GM18867 (cell line): Measurements from ENCODE around the gene ALKBH2.
"Not testable (repeated sequence)": the region's sequence is repeated elsewhere in the genome, so short reads cannot be mapped to it uniquely, and the experiment has no call there.

Source experiments
- ATAC-seq: cut with Tn5 transposase; IDR thresholded peaks from one replicate; pipeline ENCODE4 v1.9.1; 2021; ENCODE audit warnings: mild to moderate bottlenecking, moderate library complexity; ENCODE audit not compliant: unreplicated experiment

The ALKBH2 gene

DNA sequence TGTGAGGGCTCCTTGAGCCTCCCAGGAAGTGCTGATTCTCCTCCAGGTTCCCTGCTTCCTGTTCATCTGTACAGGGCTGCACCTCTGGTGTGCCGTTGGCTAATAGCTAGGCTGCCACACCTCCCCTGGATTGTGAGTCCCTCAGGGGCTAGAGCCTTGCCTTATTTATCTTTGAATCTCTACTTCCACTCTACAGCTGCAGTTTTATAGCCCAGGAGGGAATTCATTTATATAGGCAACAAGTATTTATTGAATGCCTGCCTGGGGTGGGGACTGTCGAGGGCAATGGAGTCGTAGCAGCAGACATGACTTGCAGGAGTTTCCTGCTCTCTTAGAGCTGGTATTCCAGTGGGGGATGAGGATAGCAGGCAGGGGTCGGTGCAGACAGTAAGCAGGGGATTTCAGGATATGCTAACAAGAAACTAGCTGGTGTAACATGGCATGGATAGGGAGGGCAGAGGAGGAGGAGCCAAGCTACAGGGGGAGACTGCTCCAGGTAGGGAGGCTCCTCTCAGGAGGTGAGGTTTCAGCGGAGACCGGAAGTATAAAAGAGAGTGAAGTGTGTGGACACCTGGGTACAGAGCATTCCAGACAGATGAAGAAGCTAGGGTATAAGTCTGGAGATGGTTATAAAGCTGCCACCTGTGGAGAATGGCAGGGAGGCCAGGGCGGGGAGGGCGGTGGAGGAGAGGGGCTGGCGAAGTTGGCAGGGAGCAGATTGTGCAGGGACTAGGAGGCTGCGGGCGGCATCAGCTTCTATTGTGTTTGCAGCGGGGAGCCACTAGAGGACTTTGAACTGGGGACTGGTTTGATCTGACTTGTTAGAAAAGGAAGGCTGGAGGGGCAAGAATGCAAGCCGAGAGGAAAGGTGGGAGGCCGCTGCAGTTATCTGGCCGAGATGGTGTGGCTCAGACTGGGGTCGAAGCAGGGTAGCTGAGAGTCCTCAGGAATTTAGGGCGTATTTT lies 23.7 kb downstream of the ALKBH2 start:
- no peak for ATAC-seq

DNA sequence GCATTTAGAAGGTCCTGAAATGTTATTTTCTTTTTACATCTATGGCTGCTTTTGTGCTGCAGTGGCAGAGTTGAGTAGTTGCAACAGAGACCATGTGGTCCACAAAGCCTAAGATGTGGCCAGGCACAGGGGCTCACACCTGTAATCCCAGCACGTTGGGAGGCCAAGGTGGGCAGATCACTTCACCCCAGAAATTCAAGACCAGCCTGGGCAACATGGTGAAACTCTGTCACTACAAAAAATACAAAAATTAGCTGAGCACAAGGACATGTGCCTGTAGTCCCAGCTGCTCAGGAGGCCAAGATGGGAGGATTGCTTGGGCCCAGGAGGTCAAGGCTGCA lies 27.4 kb downstream of the ALKBH2 start:
- no peak for ATAC-seq

DNA sequence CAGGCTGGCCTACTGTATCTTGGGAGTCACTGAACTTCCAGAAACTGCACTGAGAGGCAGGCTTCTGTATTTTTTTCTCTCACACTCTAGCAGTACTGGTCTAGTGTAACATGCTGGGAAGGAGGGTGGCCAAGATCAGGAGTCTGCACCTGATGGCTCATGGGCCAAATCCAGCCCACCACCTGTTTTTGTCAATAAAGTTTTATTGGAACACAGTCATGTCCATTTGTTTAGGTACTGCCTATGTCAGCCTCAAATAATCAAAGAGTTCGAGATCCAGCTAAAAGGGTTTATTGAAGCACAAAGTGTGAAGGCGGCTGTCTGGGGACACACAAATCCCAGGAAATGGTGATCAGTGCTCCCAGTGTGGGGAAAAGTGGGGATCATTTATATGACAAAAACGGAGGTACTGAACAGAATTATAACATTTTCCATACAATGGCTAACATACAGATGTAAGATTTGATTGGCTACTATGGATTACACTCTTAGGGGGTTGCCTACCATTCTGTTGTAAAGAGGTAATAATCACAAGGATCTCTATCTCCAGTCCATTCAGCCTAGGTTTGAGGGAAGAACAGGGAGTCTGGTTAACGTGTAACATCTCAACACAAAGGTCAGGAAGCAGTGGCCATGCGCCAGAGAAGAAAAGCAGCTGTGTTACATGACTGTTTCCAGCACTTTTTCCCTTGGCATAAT lies 28.0 kb downstream of the ALKBH2 start:
- ATAC-seq = no peak

DNA sequence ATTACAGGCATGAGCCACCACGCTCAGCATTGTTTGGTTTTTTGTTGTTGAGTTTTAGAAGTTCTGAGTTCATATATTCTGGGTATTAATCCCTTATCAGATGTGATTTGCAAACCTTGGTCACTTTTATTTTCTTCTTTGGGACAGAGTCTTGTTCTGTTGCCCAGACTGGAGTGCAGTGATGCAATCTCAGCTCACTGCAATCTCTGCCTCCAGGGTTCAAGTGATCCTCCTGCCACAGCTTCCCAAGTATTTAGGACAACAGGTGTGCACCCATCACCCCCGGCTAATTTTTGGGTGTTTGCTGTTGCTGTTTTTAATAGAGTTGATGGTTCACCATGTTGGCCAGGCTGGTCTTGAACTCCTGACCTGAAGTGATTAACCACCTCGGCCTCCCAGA lies 29.1 kb downstream of the ALKBH2 start:
- no peak for ATAC-seq

DNA sequence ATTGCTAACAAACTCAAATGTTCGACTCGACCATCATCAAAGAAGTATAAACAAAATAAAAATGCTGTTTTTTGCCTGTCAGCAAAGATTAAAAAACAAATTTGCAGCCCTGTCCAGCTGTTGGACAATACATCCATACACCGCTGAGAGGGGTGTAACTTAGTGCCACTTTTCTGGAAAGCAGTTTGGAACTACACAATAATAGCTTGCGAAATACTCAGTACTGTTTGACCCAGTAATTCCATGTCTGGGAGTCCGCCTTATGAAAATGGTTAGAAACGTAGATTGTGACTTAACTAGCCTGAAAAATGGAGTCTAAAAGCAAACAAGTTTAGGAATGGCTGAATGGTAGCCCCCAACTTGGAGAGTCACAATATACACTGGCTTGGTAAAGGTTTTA lies 34.5 kb downstream of the ALKBH2 start:
- no peak for ATAC-seq

DNA sequence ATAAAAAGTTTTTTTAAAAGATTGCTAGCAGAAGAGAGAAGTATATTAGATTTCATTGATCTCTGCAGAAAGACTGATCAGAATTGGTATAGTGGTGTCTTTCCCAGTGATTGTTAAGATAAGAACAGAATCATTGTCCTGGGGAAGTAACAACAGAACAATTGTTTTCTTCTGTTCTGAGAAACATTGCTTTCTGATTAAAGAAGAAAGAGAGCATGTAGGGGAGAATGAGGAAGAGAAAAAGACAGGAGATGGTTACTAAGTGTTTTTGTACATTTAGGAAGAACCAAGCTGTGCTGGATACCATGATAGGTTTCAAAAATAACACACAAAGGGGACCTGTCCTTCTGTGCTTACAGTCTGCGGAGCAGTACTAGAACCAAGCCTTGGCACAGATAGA lies 35.9 kb downstream of the ALKBH2 start:
- ATAC-seq = no peak

DNA sequence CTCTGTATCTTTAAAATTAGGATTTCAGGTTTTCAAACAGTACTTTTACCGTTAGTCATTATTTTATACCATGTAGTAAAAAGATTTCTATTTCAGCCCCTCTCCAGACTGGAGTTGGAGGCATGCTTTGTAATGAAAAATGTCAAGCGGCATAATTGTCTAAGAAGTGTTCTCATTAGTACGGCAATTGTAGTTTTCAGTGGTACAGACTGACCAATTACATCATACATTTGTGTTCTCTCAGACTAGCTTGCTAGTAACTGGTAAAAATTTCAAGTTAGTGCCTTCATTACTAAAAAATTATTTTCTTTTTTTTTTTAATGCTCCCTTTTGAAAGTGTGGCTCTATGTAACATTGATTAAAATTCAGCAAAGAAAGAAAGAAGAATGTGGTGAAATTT lies 36.4 kb downstream of the ALKBH2 start:
- ATAC-seq = no peak

DNA sequence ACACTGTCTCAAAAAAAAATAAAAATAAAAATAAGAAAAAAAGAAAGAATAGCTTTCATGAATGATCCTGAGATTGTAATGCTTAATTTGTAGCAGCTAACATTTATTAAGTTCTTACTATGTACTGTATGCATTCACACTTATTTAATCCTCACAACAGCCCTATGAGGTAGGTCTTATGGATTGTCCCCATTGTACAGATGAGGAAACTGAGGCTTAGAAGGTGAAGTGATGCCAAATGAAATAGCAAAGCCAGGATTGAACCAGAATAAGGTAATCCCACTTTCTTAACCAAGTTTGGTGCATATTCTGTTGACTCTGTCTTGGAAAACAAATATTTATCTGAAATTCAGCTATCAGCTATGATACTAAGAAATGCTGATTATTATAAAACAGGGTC lies 38.8 kb downstream of the ALKBH2 start:
- ATAC-seq = no peak

DNA sequence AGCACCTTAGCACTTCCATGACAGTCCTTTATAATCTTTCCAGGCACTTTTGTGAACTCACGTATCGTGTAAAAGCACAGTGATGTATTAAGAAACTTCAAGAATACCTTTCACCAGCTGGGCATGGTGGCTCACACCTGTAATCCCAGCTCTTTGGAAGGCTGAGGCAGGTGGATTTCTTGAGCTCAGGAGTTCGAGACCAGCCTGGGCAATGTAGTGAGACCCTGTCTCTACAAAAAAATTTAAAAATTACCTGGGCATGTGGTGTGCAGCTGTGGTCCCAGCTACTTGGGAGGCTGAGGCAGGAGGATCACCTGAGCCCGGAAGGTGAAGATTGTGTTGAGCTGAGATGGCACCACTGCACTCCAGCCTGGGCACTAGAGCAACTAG lies 39.2 kb downstream of the ALKBH2 start:
- ATAC-seq = not testable (repeated sequence)

DNA sequence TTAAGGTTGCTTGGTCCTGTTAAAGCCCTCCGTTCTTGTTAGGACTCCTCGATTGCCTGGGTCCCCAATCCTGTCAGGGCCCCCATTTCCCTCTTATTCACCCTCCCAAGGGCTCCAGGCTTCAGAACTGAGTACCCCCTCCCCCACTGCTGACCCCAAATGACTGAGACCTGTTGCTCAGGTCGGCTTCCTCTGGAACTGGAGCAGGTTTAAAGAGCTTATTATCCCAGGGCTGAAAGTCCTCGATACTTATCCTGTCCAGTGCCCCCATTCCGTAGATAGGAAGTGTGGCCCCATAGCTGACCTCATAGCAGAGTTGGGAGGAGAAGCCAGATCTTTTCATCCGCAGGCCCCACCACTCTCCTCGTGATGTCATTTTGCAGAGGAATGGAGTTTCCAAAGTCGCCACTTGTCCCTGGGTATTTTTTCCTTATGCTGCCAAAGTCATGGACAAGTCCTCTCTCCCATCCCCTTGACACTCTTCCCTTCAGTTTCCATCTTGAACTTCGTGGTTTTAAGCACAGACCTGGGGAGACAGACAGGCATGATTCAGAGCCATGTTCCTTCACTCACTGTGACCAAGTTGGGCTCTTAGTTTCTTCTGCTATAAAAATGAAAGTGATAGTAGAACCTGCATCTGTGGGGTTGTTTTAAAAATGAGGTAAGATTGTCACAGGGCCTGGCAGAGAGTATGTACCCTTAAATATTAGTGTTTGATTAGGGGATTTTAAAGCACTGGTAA lies 39.7 kb downstream of the ALKBH2 start:
- ATAC-seq = peak; percentile 52

DNA sequence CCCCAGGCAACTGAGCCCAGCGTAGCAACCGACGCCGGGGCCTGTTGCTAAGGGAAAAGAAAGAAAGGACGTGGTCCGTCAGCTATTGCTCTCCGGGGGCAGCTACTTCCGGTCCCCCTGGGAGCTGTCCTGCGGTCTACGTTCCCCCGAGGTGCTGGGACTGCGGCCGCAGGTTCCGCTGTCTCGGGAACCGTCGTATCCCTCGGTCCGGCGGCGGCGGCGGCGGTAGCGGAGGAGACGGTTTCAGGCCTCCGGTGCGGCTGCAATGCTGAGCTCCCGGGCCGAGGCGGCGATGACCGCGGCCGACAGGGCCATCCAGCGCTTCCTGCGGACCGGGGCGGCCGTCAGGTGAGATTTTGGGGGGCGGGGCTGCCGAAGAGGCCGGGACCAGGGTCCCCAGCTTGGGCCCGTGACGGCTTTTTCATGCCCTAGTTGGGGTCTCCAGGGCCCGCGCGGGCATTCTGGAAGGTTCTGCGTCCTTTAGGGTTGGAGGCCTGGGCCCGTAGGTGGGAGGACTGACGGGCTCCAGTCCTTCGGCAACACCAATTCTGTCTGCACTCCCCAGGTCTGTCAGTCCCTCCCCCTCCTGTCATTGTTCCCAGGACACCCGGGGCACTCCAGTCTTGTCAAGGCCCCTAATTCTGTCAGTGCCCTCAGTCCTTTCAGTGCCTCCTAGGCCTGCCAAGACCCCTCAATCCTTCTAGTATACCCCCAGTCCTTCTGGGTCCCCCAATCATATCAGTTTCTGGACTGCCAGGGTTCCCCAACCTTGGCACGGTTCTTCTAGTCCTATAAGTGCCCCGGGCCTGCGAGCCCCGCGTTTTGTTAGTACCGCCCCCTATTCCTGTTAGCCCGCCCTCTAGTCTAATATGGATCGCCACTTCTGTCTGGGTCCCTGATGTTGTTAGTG lies 40.6 kb downstream of the ALKBH2 start, which contains the start of gene USP30:
USP30 (plus strand) TSS at position 163 of the 910 bp plus-strand sequence; CDS start at position 266, 103 bp downstream.
- ATAC-seq = peak; percentile 80

DNA sequence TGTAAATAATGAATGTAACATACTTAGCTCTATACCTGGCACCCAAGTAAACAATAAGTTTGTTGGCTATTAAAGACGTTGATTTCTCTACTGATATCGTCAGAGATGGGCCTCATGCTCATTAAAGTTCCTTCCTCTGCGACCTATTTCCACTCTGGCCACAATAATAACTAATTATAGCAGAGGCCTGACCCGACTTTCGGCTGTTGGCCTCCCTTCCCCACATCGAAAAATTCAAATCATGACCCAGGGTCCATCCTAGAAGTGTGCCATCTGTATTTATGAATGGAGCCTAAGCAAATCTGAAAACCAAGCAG lies 41.2 kb downstream of the ALKBH2 start:
- no peak for ATAC-seq

DNA sequence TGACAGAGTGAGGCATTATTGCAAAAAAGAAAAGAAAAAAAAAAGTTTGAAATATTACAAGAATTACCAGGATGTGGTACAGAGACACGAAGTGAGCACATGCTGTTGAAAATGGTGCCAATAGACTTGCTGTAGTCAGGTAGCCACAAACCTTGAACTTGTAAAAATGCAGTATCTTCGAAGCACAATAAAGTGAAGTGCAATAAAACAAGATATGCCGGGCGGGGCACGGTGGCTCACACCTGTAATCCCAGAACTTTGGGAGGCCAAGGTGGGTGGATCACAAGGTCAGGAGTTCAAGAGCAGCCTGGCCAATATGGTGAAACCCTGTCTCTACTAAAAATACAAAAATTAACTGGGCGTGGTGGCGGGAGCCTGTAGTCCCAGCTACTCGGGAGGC lies 43.5 kb downstream of the ALKBH2 start:
- ATAC-seq = not testable (repeated sequence)

DNA sequence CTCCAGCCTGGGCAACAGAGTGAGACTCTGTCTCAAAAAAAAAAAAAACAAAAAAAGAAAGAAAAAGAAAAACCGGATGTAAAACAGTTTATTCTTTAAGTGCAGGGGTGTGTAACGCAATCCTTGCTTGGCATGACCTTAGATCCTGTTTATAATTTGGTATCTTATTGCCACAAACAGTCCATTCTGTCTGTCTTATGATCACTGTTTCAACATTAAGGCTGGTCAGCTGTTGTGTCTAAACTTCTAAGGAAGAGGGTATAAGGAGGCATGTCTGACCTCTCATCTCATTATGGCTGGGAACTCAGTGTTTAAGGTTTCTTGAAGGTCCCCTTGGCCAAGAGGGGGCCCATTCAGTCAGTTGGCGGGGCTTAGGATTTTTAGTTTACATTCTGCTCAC lies 44.6 kb downstream of the ALKBH2 start:
- ATAC-seq = not testable (repeated sequence)

DNA sequence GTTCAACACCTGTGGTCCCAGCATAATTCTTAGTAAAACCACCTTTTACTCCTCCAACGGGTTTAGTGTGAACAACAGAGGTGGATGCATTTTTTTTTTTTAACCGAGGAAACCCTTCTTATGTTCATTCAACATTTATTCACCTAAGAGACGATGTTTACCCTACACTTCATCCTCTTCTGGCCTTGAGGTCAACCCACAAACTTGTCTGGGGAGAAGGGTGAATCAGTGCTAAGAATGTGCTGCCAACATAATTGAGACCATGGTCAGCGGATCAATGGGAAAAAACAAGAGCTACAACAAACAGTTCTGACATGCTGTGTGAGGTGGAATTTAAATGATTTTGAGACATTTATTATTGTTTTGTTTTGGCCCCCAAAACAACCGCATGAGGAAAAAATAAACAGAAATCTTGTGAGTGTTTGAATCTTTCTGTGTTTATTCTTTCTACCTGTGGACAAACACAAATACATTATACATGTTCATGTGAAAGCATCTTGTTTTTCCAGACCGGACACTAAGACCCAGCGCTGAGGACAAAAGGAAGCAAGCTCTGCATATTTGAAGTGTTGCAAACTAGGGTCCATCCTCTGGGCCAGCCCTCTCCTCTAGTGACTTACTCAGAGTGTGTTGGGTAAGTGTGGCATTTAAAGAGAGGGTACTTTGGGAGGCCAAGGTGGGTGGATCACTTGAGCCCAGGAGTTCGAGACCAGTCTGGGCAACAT lies 46.0 kb downstream of the ALKBH2 start:
- ATAC-seq = no peak

DNA sequence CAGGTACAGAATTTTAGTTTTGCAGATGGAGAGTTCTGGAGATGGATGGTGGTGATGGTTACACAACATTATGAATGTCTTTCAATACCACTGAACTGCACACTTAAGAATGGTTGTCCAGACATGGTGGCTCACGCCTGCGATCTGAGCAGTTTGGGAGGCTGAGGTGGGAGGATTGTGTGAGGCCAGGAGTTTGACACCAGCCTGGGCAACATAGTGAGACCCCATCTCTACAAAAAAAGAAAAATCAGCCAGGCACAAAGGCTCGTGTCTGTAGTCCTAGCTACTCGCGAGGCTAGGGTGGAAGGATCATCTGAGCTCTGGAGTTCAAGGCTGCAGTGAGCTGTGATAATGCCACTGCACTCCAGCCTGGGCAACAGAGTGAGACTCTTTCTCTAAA lies 49.0 kb downstream of the ALKBH2 start:
- no peak for ATAC-seq
